ENCODE results near the gene C1orf146.

GRCh38 chr1:92244376-92244775 lies 26.7 kb downstream of the C1orf146 start:
- TF ChIP-seq CTCF (IDR thresholded peaks at IDR 0.05) = no peak
- TF ChIP-seq POLR2A (IDR thresholded peaks at IDR 0.05) = no peak

Data from sigmoid colon (tissue), 3 donors.